Progenitor cell of endocrine pancreas (in vitro differentiated cells): Measurements from ENCODE around the gene HRH3. TPM values are rescaled to one million over a fixed set of nuclear protein-coding genes. Genes with fewer than 3 reads are reported as not detected.
A peak's percentile ranks its signal among the peaks of the same experiment; 100 is the strongest.

Source experiments
- DNase-seq: peaks from one replicate; pipeline ENCODE4 v3.0.0; 2021; ENCODE audit warnings: low spot score; ENCODE audit not compliant: unreplicated experiment
- H3K27ac Mint-ChIP-seq: 2 replicates; pipeline ENCODE4 v1.8.0; 2021; ENCODE audit warnings: mild to moderate bottlenecking, moderate library complexity, mixed read lengths
- H3K27me3 Mint-ChIP-seq: 2 replicates; pipeline ENCODE4 v1.8.0; 2021; ENCODE audit warnings: mixed read lengths
- H3K36me3 Mint-ChIP-seq: 2 replicates; pipeline ENCODE4 v1.8.0; 2022; ENCODE audit warnings: mixed read lengths; ENCODE audit not compliant: insufficient read depth
- H3K4me1 Mint-ChIP-seq: 2 replicates; pipeline ENCODE4 v1.8.0; 2021; ENCODE audit warnings: low read depth, mixed read lengths
- H3K4me3 Mint-ChIP-seq: 2 replicates; pipeline ENCODE4 v1.8.0; 2021; ENCODE audit warnings: low read depth, mild to moderate bottlenecking, moderate library complexity, mixed read lengths
- H3K9me3 Mint-ChIP-seq: 2 replicates; pipeline ENCODE4 v1.8.0; 2021; ENCODE audit warnings: low read depth, mixed read lengths
- CTCF ChIP-seq: fragments of 200-600 bp; sonication (generic); IDR thresholded peaks from one replicate; pipeline ENCODE4 v1.5.0; 2021; ENCODE audit warnings: antibody characterized with exemption, mild to moderate bottlenecking; ENCODE audit not compliant: unreplicated experiment
- total RNA-seq: library from RNA; stranded (reverse); gene quantifications from 2 replicates; pipeline ENCODE4 v1.2.1, GENCODE V29; 2021

The HRH3 gene
- total RNA-seq, 1 donor from 2014 or later: 0.10 TPM

DNA sequence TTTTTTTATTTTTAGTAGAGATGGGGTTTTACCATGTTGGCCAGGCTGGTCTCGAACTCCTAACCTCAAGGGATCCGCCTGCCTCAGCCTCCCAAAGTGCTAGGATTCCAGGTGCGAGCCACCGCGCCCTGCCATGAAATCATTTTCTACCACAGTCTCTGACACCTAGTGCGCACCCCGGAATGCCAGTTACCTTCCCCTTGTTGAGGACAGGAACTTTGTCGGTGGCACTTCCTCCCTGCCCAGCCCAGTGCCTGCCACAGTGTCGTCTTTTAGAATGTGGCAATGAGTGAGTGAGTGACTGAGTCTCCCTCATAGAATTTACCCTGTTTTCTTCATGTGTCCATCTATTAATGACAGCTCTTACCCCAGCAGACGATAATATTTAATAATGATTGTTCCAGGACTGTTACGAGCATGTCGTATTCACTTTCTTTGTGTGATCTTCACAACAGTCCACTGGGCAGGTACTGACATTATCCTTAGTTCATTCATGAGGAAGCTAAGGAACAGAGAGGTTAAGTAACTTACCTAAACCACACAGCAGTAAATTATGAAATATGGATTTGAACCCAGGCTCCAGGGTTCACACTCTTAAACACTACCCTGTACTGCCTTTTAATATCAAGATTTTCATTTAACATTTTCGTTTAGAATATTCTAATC is 20.1 kb upstream of the HRH3 start:
- no peaks in the 10 kb centered on the region for H3K9me3 Mint-ChIP-seq
- no peak for DNase-seq
- H3K27me3 Mint-ChIP-seq: no peaks in the 10 kb centered on the region
- peaks cover 11% of the 10 kb centered on the region for H3K36me3 Mint-ChIP-seq
- peaks cover 14% of the 10 kb centered on the region for H3K4me1 Mint-ChIP-seq
- TF ChIP-seq CTCF: no peak
- no peak overlapping the region for H3K27ac Mint-ChIP-seq
- H3K4me3 Mint-ChIP-seq: peak overlapping the region; percentile 84

GRCh38 chr20:62239278-62239879 is 19.3 kb upstream of the HRH3 start:
- Mint-ChIP-seq H3K36me3 (peaks cover 11% of the 10 kb centered on the region), H3K4me3 (peak overlapping the region; percentile 84), H3K27ac (peak overlapping the region; percentile 87), H3K4me1 (peaks cover 13% of the 10 kb centered on the region), H3K9me3 (no peaks in the 10 kb centered on the region), H3K27me3 (no peaks in the 10 kb centered on the region)
- DNase-seq: no peak
- TF ChIP-seq CTCF: no peak

DNA sequence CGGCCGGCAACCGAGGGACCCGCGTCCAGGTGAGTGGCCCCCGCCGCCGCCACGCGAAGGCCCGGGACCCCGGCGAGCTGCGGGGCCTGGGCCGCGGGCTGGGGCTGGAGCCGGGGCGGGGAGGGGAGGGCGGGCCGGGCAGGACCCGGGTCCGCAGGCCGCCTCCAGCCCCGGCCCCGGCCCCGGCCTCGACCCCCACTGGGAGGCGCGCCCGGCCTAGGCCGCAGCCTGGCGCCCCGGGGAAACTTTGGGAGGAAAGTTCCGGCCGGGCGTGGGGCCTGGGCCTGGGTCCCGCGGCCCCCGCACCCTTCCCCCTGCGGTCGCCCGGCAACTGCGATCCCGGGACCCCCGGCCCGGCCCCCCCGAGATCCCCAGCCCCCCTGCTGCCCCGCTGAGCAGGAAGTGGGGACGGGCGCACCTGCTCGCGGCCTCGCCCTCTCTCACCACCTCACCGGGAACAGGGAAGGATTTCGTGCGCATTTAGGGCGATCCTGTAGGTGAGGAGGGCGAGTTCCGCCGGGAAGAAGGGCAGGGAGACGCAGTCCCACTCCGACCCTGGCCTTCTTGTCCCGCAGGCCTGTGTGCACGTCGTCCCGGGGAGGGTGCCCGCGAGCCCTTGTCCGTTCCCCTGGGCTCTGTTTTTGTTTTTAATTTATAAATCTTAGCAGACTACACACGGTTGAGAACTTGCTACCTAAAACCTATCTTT is 18.6 kb upstream of the HRH3 start:
- no peak for TF ChIP-seq CTCF
- Mint-ChIP-seq H3K9me3 (no peaks in the 10 kb centered on the region), H3K4me3 (peak overlapping the region; percentile 84), H3K27me3 (no peaks in the 10 kb centered on the region), H3K4me1 (peaks cover 13% of the 10 kb centered on the region), H3K27ac (peak overlapping the region; percentile 87), H3K36me3 (peaks cover 11% of the 10 kb centered on the region)
- DNase-seq: no peak

DNA sequence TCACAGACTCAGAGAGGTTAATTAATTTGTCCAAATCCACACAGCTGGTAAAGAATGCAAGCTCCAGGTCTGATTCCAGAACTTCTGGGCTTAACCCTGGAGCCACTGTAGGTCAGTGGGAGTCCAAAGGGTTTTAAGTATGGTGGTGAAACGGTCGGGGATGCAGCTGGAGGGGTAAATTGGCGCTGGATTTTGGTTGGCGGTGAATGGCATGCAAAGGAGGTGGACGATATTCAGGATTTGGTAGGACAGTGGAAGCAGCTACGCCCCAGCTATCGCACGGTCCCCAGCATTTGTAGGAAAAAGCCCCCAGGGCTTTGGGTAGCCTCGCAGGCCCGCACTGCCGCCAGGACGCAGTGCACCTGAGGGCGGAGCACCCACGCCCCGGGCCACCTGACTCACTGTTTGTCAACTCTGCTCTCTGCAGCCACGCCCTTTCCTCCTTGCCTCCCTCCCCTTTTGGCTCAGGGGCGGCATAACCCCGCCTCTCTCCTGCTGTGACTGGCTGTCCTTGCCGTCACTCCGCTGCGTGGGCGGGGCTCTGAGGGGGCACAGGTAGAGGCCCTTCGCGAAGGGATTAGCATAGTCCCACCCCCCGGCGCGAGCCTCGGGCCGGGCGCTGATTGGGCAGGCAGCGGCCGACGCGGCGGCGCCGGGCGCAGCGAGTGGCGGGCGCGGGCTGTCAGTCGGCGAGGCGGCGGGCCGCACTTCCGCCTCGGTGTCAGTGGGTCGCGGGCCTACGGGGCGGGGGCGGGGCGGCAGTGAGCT is 17.9 kb upstream of the HRH3 start, which contains the start of gene OSBPL2:
OSBPL2 (plus strand) TSS at position 721 of the 768 bp plus-strand sequence. CDS start 17,664 bp downstream, outside the sequence.
- TF ChIP-seq CTCF: no peak
- H3K36me3 Mint-ChIP-seq: peaks cover 11% of the 10 kb centered on the region
- H3K4me1 Mint-ChIP-seq: peaks cover 13% of the 10 kb centered on the region
- H3K27me3 Mint-ChIP-seq: no peaks in the 10 kb centered on the region
- peak within 1 kb of the TSS; percentile 84 for H3K4me3 Mint-ChIP-seq
- peak; percentile 100 for DNase-seq
- H3K27ac Mint-ChIP-seq: peak within 1 kb of the TSS; percentile 93
- no peaks in the 10 kb centered on the region for H3K9me3 Mint-ChIP-seq

GRCh38 chr20:62237514-62237800 is 17.4 kb upstream of the HRH3 start:
- DNase-seq: no peak
- peaks cover under 1% of the 10 kb centered on the region for H3K27me3 Mint-ChIP-seq
- peaks cover 13% of the 10 kb centered on the region for H3K4me1 Mint-ChIP-seq
- peak overlapping the region; percentile 67 for H3K4me3 Mint-ChIP-seq
- H3K9me3 Mint-ChIP-seq: no peaks in the 10 kb centered on the region
- H3K27ac Mint-ChIP-seq: peak overlapping the region; percentile 93
- no peak for TF ChIP-seq CTCF
- peaks cover 8% of the 10 kb centered on the region for H3K36me3 Mint-ChIP-seq
